Natural killer cell (primary cell): ENCODE results near the gene WFDC6. TPM values are rescaled to one million over a fixed set of nuclear protein-coding genes. Genes with fewer than 3 reads are reported as not detected.
A peak's percentile ranks its signal among the peaks of the same experiment; 100 is the strongest.

Experiments used
- ATAC-seq, 3 donors: fragments of 150-1000 bp in 2 of 3; fragments of 200-7000 bp in 1 of 3; cut with Tn5 transposase; 1 replicate in 1 of 3; 2 replicates in 2 of 3; pipeline ENCODE4 v1.10.0; 2021; ENCODE audit warnings: mild to moderate bottlenecking in 2 of 3, moderate library complexity in 2 of 3
- DNase-seq, 2 donors: peaks; one replicate each; pipeline versions ENCODE4 v3.0.0 to v3.0.0-alpha.2; 2013 to 2021; ENCODE audit warnings: mixed read lengths in 1 of 2
- H3K27ac ChIP-seq: one replicate; pipeline ENCODE4 v1.5.1; 2013; ENCODE audit warnings: mild to moderate bottlenecking, low read length
- H3K27me3 ChIP-seq: one replicate; pipeline ENCODE4 v1.6.1; 2013; ENCODE audit warnings: low read length; ENCODE audit not compliant: control insufficient read depth, insufficient read depth
- H3K36me3 ChIP-seq: one replicate; pipeline ENCODE4 v1.6.1; 2013; ENCODE audit warnings: low read length; ENCODE audit not compliant: control insufficient read depth, insufficient read depth
- H3K4me1 ChIP-seq: one replicate; pipeline ENCODE4 v1.6.1; 2013; ENCODE audit warnings: low read length; ENCODE audit not compliant: control insufficient read depth, insufficient read depth
- H3K4me3 ChIP-seq: one replicate; pipeline ENCODE4 v1.5.1; 2013; ENCODE audit warnings: low read length
- H3K9me3 ChIP-seq: one replicate; pipeline ENCODE4 v1.6.1; 2013; ENCODE audit warnings: low read length; ENCODE audit not compliant: control insufficient read depth, insufficient read depth
- H3K27ac Mint-ChIP-seq, 2 donors: one replicate each; pipeline ENCODE4 v1.8.0; 2022; ENCODE audit warnings: mild to moderate bottlenecking in 2 of 2, mixed read lengths in 2 of 2, moderate library complexity in 1 of 2
- H3K27me3 Mint-ChIP-seq, 2 donors: one replicate each; pipeline ENCODE4 v1.8.0; 2022; ENCODE audit warnings: low read depth in 2 of 2, mixed read lengths in 2 of 2
- H3K36me3 Mint-ChIP-seq: one replicate; pipeline ENCODE4 v1.8.0; 2022; ENCODE audit warnings: mixed read lengths
- H3K4me1 Mint-ChIP-seq, 2 donors: one replicate each; pipeline ENCODE4 v1.8.0; 2022; ENCODE audit warnings: mixed read lengths in 2 of 2
- H3K4me3 Mint-ChIP-seq: one replicate; pipeline ENCODE4 v1.8.0; 2022; ENCODE audit warnings: mild to moderate bottlenecking, moderate library complexity, mixed read lengths
- H3K9me3 Mint-ChIP-seq, 2 donors: one replicate each; pipeline ENCODE4 v1.8.0; 2022; ENCODE audit warnings: mixed read lengths in 2 of 2
- WGBS: methylation state at CpG from one replicate; pipeline ENCODE4 v1.1.7; 2013; ENCODE audit warnings: missing lambda C conversion rate; ENCODE audit not compliant: insufficient coverage; 5-methylcytosine and 5-hydroxymethylcytosine counted together
- intact Hi-C: fragments of 100-400 bp; cut with micrococcal nuclease; formaldehyde crosslinking; loops from one replicate; pipeline ENCODE4 v1.14.2; 2022
- total RNA-seq, 4 donors: library from RNA; stranded (reverse); fragments of 120-200 nt in 1 of 4; gene quantifications; one replicate each; pipeline versions ENCODE4 v1.2.3 to v1.2.4, GENCODE V29; 2013 to 2022
- TF ChIP-seq, protein P1 (sequence below): fragments of 200-600 bp; IDR thresholded peaks from one replicate; pipeline ENCODE4 v1.8.0; 2022; ENCODE audit warnings: antibody characterized with exemption

Gene WFDC6
- total RNA-seq, 3 donors from 2014 or later (not counting 1 experiment from before 2014, with no cell fraction given): not detected

- Histone ChIP-seq H3K9me3 (no peaks in the 10 kb centered on the region), H3K27me3 (peaks cover 2% of the 10 kb centered on the region), H3K36me3 (no peaks in the 10 kb centered on the region), H3K4me3 (no peak overlapping the region), H3K4me1 (no peaks in the 10 kb centered on the region), H3K27ac (no peak overlapping the region)
- intact Hi-C loops: no loop called here
- H3K4me1 Mint-ChIP-seq: no peaks in the 10 kb centered on the region
- DNase-seq: peak in 1 of 2 donors; percentile 3
- H3K9me3 Mint-ChIP-seq: peaks cover 0 to 2% of the 10 kb centered on the region in 2 donors
- H3K36me3 Mint-ChIP-seq: no peaks in the 10 kb centered on the region
- ATAC-seq: no peak
- WGBS: 34% methylated on average over 4 of the region's 5 CpGs
- no peak overlapping the region for H3K27ac Mint-ChIP-seq
- TF ChIP-seq, protein P1, sequence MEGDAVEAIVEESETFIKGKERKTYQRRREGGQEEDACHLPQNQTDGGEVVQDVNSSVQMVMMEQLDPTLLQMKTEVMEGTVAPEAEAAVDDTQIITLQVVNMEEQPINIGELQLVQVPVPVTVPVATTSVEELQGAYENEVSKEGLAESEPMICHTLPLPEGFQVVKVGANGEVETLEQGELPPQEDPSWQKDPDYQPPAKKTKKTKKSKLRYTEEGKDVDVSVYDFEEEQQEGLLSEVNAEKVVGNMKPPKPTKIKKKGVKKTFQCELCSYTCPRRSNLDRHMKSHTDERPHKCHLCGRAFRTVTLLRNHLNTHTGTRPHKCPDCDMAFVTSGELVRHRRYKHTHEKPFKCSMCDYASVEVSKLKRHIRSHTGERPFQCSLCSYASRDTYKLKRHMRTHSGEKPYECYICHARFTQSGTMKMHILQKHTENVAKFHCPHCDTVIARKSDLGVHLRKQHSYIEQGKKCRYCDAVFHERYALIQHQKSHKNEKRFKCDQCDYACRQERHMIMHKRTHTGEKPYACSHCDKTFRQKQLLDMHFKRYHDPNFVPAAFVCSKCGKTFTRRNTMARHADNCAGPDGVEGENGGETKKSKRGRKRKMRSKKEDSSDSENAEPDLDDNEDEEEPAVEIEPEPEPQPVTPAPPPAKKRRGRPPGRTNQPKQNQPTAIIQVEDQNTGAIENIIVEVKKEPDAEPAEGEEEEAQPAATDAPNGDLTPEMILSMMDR: no peak
- peaks cover 7 to 21% of the 10 kb centered on the region in 2 donors for H3K27me3 Mint-ChIP-seq
- no peak overlapping the region for H3K4me3 Mint-ChIP-seq
Observed at GRCh38 chr20:45545754-45546453, 6.6 kb upstream of the WFDC6 start.

GRCh38 chr20:45545351-45545750, 6.1 kb upstream of the WFDC6 start:
- DNase-seq: no peak
- no peaks in the 10 kb centered on the region for H3K9me3 ChIP-seq
- no peak for ATAC-seq
- H3K4me1 ChIP-seq: no peaks in the 10 kb centered on the region
- no peaks in the 10 kb centered on the region for H3K36me3 Mint-ChIP-seq
- peaks cover 2% of the 10 kb centered on the region for H3K27me3 ChIP-seq
- WGBS: 84% methylated on average over 3 of the region's 3 CpGs
- H3K27ac ChIP-seq: no peak overlapping the region
- no peaks in the 10 kb centered on the region for H3K36me3 ChIP-seq
- peaks cover 0 to 2% of the 10 kb centered on the region in 2 donors for H3K9me3 Mint-ChIP-seq
- no peaks in the 10 kb centered on the region for H3K4me1 Mint-ChIP-seq
- H3K27ac Mint-ChIP-seq: no peak overlapping the region
- H3K4me3 Mint-ChIP-seq: no peak overlapping the region
- H3K27me3 Mint-ChIP-seq: peaks cover 7 to 19% of the 10 kb centered on the region in 2 donors
- H3K4me3 ChIP-seq: no peak overlapping the region
- TF ChIP-seq, protein P1: no peak
- intact Hi-C loops: no loop called here

DNA sequence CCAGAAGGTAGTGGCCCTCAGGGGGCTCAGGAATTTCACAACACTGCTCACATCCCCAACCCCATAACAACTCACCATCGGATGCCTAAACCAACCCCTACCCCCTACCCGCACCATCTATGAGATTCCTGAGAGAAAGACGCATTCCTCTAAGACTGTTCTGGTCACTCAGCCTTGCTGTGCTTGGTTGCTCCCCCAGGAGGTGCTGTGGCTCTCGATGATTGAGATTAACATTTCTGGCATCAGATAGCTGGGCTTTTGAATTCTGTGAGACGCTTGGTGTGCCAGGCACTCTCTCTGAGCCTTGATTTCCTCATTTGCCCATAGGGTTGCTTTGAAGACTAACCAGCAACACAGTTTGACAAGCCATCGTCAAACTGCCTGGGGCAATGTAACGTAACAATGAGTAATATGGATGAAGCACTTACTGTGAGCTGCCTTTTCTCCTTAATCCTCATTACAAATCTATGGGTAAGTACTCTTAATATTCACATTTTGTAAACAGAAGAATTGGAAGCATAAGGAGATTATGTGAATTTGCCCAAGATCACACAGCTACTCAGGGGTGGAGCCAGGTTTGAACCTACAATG, 978 bp downstream of the WFDC6 start:
- H3K9me3 Mint-ChIP-seq: no peaks in the 10 kb centered on the region
- WGBS: 77% methylated on average over 6 of the region's 7 CpGs
- no peak overlapping the region for H3K27ac Mint-ChIP-seq
- no peak for ATAC-seq
- intact Hi-C loops: no loop called here
- peaks cover 9 to 16% of the 10 kb centered on the region in 2 donors for H3K27me3 Mint-ChIP-seq
- H3K36me3 Mint-ChIP-seq: no peaks in the 10 kb centered on the region
- H3K27ac ChIP-seq: no peak overlapping the region
- no peaks in the 10 kb centered on the region for H3K9me3 ChIP-seq
- H3K4me1 Mint-ChIP-seq: no peaks in the 10 kb centered on the region
- no peaks in the 10 kb centered on the region for H3K36me3 ChIP-seq
- no peaks in the 10 kb centered on the region for H3K4me1 ChIP-seq
- H3K27me3 ChIP-seq: no peaks in the 10 kb centered on the region
- H3K4me3 ChIP-seq: no peak overlapping the region
- no peak overlapping the region for H3K4me3 Mint-ChIP-seq
- no peak for DNase-seq
- TF ChIP-seq, protein P1: no peak
